CD4-positive, alpha-beta T cell treated with Interleukin-4 for 1 hour (primary cell): ENCODE results near the gene GPC6.

Experiments
- DNase-seq, 2 donors: peaks; one replicate each; pipeline ENCODE4 v3.0.0-alpha.2; 2020 to 2022

Gene GPC6

DNA sequence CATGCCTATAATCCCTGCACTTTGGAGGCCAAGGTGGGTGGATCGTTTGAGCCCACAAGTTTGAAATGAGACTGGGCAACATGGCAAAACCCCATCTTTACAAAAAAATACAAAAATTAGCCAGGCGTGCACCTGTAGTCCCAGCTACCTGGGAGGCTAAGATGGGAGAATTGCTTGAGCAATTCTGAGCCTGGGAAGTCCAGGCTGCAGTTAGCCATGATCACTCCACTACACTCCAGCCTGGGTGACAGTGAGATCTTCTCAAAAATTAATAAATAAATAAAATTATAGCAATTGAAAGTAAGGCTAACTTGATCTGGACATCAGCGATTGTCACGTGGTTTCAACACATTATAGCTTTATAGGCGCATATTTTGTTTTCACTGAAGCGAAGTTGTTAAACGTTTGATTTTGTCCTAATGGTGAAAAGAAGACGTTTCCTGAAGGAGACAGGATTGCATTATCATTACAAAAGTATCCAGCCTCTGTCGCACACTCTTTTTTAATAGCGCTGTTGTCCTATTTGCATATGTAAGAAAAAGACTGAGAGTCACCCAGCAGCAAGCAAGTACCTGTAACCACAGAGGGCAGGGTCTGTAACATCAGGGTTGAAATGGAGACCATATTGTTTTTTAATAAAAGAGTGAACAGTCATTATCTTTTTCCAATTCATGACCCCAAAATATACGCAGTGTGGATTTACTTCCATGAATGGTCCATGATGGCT, 917.2 kb downstream of the GPC6 start:
- no peak for DNase-seq

DNA sequence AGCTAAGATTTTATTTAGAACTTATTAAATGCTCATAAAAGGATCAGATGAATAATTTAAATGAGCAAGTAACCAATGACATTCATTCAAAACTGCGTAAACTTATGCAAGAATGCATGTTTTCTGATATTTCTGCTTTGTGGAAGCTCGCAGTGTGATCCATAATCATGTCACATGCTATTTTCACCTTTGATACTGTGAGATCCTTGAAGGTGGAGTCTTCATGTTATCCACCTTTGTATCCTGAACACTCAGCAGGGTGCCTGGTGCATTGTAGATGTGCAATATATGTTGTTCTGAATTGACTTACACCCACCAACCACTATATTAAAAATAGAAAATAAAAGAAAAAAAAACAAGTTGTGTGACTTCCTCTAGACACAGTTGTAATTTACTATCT, 919.4 kb downstream of the GPC6 start:
- no peak for DNase-seq

DNA sequence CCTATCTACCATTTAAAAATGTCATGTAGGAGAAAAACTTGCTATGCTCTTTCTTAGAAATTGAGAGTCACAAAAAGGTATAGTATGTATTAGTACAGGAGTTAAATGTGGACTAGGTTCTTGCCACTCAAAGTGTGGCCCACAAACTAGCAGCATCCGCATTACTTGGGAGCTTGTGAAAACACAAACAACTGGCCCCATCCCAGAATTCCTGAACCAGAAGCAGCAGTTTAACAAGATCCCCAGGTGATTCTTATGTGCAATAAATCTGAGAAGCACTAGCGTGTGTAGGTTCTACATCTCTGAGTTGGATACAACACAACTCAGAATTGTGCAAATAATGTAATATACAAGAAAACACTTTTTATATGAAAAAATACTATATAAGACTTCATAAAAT, 927.0 kb downstream of the GPC6 start:
- no peak for DNase-seq

DNA sequence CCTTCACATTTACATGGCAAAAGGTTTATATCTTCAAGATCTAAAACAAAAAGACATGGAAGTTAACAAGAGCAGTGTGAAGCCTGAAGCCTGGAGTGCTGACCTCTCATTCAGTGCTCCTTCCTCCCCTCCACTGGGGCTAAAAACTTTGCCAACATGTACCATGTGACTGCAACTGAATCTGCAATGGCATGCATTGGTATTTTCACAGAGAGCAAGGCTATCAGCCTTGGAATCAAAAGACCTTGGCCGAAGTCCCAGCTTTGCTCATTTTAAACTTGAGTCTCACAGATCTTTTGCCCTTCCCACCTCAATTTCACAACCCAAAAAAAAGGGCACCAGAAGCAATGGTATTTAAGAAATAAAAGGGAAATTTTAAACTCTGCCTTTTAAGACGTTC, 927.8 kb downstream of the GPC6 start:
- no peak for DNase-seq

DNA sequence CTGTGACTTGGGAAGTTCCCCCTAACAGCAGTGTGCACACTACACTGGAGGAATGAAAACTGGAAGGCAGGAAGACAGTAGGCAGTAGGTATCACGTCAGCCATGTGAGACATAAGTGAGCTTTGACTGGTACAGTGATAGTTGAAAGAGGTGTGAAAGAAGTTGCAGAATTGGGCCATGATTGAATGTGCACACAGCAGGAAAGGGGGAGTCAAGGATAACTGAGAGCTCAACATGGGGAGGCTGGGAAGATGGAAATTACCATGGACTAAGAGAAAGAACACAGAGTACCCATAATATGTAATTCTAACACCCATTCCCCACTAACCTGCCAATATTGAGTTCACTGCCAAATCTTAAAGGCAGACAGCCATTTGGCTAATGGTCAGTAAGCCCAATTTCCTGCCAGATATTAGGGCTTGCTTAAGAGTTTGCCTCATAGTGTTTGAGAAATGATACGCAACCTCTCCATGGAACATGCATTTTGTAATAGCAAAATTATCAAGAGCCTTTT, 931.2 kb downstream of the GPC6 start:
- no peak for DNase-seq

DNA sequence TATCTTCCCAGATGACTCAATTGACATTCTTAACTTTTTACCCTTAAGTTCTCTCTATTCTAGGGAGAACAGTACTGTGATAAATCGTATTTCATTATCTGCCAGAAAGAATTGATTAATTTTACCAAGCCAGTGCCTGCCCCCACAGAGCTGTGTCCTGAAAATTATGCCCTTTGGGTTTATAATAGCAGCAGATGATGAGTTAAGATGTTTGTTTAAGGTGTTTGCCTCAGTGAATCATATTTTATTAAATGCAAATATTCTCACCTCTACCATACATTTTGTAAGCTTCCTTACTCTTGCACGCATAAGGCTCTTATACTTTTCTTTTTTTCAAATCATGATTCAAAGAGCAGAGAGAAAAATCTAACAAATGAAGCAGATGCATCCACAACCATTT, 934.3 kb downstream of the GPC6 start:
- no peak for DNase-seq

DNA sequence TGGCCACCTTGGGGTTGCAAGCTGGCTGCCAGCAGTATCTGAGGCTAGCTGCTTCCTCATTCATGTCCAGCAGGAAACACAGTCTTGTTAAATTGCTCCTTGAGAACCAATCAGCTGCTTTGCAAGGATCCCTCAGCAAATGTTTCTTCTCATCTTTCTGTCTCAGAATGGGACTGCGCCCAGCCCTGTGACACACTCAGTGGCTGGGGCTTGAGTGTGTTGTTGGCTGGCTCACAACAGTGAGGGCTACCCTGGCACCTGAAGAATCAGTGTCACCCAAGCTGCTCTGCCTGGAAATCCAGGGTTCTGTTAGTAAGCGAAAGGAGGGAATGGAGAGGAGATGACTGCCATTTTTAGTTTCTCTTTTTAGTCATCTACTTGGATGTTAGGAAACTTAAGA, 935.7 kb downstream of the GPC6 start:
- DNase-seq, result no peak

DNA sequence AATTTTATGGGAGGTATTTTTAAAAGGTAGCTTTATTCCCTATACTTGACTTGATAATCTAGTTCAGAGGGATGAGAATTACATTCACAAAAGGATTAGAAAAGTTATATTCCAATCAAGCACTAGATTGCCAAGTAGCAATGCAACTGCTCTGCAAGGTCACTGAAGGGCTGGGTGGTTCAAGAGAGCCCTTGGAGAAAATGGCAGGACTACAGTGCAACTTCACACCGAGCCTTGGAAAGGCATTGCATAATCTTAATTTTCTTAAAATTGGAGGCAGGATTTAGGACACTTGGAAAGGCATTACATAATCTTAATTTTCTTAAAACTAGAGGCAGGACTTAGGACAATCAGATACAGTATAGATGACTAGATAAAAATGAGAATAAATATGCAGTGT, 936.9 kb downstream of the GPC6 start:
- no peak for DNase-seq

DNA sequence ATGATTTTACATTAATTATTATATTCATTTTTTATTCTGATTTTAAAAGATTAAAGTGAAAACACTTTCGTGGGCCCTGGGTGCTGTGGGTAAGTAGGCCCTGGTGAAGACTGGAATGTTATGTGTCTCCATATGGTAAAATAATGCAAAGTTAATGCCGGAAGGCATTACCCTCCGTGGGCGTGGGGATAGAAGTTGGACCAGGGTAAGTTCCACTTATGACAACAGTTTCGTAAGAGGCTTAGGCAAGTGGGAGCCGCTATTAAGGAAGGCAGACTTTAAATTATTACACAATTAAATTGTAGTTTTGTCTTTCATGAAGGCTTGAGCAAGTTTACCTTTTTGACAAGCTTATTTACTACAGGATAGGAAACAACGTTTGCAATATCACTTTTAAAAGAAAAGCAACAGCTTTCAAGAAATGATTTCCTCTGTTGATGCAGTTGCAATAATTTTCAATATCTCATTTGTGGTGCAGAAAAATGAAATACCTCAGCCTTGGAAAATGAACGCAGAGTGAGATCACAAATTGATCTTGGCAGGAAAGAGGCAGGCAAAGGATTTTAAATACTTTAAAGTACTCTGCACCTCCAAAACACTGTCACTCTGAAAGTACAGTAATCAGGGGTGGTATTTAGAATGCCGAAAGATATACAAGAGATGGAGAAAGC, 942.3 kb downstream of the GPC6 start:
- no peak for DNase-seq

DNA sequence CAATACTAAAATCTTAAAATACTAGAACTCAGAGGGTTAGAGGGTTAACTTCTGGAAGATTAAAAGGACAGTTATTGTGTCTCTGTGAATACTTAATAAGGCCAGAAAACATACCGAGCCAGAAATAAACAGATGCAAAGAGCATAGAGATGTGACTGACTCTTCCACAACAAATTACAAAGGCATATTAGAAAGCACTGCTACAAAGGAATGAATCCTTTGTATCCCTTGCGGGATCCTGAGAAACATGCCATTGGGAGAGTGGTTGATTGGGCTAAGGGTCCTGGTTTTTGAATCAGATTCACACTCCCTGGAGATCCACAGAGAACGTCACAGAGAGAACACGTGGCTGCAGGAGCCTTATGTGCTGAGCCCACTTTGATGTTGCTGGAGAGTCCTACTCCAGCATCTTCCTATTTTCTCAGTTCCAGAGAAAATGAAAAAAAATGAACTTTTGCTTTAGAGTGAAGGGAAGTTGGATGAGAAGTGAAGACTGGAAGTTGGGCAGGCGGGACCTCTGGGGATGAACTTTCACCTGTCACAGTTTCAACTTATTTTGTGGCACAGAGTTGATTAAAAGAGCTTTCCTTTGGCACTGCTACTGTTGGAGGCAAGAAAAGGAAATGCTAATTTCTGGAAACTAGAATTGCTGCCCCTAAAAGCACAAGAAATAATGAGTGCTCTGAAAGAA, 943.0 kb downstream of the GPC6 start:
- no peak for DNase-seq

DNA sequence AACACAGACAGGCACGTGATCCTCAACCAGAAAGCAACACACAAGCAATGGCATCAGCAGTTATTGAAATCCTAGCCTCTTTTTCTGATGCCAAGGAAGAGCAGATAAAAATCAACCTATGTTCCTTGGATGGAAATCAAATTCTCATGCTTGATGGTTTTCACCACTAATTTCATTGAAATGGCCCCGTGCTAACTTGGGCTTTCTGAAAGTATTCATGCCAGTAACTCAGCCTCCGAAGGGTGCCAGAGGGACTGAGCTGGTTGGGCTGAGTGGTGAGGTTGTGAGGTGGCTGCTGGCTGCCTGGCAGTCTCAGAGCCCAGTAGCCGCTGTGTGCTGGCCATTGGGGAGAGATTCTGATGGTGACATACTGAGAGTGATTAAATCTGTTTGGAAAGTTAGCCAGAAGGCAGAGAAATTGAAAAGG, 943.6 kb downstream of the GPC6 start:
- no peak for DNase-seq

DNA sequence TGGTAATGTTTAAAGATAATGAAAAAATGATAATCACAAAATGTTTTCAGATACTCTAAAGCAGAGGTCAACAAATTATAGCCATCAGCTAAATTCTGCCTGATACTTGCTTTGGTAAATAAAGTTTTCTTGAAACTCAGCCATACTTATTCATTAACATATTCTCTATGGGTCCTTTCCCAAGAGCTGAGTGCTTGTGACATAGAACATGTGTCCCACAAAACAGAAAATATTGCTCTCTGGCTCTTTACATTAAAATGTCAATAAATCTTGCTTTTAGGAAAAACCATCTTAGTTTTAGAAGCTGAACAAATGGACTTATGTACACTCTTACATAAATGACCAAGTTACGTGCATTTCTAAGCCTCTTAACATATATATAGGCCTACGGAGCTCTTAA, 945.8 kb downstream of the GPC6 start:
- no peak for DNase-seq

DNA sequence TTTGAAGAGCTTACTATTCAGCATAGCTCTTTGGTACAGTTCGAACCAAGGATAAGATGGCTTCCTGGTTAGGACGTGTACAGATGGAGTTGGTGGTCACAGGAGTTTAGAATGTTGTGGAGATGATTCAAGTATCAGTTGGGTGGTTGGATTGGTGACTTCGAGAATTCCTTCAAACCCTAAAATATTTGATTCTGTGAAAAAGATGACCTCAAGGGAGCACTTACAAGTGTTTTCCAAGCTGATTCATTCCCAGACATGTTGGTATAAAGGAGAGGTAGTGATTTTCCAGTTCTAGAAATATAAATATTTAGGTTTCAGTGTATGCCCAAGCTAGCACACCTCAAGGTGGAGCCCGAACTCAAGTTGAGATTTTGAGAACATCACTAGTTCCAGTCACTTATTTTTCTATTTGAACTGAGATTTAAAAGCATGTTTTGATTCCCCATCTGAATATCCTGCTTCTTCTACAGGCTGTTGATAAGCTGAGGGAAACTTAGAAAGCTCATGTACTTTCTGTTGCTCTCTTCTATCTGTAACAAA, 946.8 kb downstream of the GPC6 start:
- no peak for DNase-seq

DNA sequence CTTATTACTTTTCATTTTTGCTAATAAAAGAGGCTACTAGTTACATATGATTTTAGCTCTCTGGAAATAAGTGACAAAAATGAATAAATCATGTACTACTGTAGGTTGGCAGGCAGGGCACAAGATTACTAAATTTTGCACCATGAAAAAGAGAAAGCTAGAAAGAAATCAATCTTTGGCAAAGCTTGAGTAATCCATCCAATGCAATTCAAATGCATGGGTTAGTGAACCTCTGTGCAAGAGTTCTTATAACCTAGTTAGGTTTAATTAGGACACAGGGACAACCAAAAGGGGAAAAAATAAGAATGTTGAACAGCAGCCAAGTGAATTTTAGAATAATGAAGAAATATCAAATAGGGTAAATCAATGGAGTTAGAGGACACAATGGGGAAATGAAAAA, 947.4 kb downstream of the GPC6 start:
- DNase-seq, result no peak

DNA sequence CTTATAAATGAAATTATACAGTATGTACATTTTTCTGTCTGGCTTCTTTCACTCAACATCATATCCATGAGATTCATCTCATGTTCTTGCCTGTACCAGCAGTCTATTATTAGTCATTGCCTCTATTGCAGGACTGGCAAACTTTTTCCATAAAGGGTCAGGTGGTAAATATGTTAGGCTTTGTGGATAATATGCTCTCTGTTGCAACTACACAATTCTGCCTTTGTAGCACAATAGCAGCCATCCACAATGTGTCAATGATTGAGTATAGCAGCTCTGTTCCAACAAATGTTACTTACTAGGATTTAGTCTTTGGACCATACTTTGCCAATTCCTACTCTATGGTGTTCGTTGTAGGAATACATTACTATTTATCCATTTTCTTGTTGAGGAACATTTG, 948.5 kb downstream of the GPC6 start:
- DNase-seq, result no peak

DNA sequence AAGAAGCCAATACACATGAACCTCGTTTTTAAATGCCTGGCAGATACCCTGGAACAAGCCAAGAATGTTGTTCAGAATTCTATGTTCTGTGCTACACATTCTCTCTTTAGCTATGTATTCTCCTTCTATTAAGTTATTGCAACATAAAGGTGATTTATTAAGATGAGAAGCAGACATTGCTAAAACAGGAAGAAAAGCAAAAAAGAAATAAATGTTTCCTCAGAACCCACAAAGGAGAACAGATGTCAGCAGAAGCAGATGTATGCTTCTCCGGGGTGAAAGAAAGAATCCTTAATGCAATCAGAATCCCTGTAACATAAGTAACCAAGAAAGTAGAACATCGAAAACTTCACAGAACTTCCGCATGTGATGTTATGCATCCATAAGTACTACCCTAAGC, 950.0 kb downstream of the GPC6 start:
- DNase-seq, result no peak

DNA sequence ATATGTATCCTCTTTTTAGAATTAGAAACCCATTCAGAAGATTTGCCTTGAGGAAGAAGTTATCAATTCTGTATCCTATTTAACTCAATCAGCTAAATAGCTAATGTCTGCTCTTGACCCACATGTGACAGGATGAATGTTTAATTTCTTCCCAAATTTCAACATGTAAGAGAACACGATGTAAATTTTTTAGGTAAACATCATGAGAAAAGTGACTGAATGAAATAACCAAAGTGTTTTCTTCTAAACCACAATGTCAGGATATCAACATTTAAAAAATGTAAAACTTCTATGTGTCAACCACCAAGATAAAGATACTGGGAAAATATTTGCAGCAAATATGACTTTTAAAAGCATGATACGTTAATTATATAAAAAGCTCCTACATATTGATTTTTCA, 950.4 kb downstream of the GPC6 start:
- DNase-seq, result no peak

DNA sequence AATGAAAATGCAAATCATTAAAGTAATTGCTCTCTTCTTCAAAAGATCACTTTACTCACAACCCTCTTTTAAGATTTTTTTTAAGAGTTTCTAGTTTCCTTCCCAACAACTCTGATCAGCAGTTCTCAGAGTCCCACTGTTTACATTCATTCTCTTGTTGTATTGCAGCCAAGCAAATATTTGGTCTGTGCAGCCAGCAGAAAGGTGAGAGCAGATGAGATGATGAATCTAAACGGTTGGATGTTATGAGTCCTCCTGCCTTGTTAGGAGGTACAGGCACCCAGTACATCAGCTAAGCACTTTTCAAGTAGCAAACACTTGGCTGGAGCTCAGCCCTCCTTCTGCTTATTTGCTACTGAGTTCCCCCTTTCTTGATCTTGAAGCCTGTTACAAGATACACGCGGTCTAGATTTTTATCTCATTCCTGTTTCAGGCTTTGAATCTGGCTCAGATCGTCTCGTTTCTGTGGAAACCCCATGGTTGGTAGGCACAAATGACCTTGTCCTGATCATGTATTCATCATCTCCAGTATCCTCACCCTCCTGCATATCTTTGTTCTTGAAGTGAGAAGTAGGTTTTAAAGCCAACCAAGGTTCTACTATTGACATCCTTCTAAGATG, 952.1 kb downstream of the GPC6 start:
- DNase-seq, result no peak

DNA sequence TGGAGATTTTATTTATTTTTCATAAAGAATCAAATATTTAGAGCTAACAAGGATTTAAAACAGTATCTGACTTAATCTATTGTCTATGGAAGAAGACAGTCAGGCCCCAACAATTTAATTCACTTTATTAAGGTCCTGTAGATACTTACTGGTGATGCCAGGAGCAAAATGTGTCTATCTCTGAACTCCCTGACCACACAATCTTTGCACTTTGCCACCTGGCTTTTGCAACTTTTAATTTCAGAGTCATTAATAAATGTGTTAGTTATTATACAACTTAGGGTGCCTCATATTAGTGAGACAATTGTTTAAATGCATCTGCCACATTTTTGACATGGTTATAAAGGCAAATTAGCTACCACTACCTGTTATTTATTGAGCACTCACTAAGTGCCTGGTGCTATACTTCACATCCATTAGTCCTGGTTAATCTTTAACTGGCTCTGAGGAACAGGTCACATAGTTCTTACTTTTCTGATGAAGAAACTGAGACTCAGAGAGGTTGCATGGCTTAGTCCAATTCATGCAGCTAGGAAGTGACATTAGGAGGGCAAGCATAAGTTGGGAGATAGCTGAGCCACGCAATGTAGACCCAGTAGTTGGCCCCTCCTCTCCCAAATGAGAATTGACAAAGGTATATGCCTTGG, 955.0 kb downstream of the GPC6 start:
- DNase-seq, result no peak

DNA sequence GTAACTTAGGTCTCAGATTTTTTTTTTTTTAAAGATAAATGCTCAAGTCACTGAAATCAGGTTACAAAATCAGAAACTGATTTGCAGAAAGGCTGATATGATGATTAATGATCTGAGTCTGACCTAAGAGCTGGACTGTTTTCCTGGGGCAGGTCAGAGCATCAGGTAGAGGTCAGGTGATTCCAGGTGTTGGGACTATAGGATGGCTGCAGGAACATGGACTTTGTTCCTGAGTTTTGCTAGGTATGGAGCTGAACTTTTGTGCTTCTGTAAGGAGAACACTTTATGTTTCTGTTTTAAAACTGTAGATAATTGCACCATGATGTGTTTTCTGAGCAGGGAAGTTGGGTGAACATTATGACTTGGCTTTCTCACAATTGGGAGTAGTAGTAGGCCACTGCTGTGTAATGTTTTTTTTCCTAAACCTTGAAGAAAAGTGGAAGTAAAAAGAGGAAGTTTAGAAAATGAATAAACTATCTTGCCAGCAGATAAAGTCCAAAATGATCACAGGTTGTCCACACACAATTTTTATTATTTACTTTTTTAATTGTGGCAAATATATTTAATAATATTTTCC, 955.7 kb downstream of the GPC6 start:
- DNase-seq, result peak in 1 of 2 donors; percentile 2

DNA sequence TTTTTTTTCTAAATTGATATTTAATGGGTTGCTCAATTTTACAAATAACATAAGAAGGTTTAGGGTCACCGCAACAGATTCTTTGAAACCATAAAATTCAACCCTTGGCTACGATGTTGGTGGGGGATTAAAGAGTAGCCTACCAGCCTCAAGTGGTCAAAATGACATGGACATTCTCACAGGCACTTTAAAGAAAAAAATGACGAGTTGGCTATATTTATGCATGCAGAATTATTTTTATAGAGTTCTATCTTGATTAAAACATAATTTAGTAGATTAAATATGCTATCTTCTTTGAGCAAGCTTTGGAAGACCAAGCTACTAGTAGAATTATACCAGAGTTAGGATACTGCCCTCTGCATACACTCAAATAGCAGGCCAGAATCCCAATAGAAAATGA, 959.9 kb downstream of the GPC6 start:
- DNase-seq, result no peak

DNA sequence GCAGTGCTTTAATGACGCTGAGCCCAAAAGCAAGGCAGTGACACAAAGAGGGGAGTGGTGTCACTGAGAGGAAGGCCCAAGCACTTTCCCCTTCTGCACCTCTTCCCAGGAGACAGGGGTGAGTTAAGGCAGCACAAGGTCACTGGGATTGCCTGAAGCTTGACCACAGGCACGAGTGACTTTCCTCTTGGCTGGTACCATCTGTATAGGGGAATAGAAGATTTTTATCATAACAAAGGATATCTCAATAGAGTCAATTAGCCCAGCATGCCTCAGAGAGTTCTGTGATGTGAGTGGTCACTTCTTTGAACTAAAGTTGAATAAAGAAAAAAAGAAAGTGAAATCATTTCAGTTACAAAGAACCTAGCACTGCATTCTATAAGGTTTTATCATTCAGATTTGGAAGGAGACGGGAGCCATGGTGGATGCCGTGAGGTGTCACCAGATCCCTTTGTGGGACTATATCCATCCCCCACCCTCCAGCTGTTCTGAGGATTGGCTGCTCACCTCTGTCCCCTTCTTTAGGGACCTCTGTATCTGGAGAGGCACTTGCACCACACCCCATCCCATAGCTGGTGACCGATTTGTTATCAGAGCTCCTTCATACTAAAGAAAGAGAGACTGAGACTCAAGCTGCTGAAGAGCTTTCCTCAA, 961.7 kb downstream of the GPC6 start:
- no peak for DNase-seq
